Tibial artery (tissue), 4 donors: ENCODE results near the gene POLR2A.

Source experiments
- DNase-seq, 2 donors: peaks; one replicate each; pipeline ENCODE4 v3.0.0-alpha.2; 2019
- H3K27ac ChIP-seq, 2 donors: fragments of 200-600 bp; sonication (generic) in 1 of 2; 1 replicate in 1 of 2; 2 replicates in 1 of 2; pipeline ENCODE4 v1.5.1; 2018 to 2019; ENCODE audit warnings: mild to moderate bottlenecking in 1 of 2
- H3K27me3 ChIP-seq, 2 donors: fragments of 200-600 bp; sonication (generic) in 1 of 2; one replicate each; pipeline versions ENCODE4 v1.5.1 to v1.6.0; 2016 to 2019
- H3K36me3 ChIP-seq, 3 donors: fragments of 200-600 bp; sonication (generic) in 2 of 3; one replicate each; pipeline ENCODE4 v1.5.1; 2016 to 2019; ENCODE audit warnings: mild to moderate bottlenecking in 2 of 3
- H3K4me1 ChIP-seq, 4 donors: fragments of 200-600 bp; sonication (generic) in 2 of 4; 1 replicate in 3 of 4; 2 replicates in 1 of 4; pipeline ENCODE4 v1.5.1; 2016 to 2019
- H3K4me3 ChIP-seq, 2 donors: fragments of 200-600 bp; sonication (generic) in 1 of 2; 1 replicate in 1 of 2; 2 replicates in 1 of 2; pipeline ENCODE4 v1.5.1; 2018 to 2019; ENCODE audit warnings: mild to moderate bottlenecking in 2 of 2
- H3K9me3 ChIP-seq, 3 donors: fragments of 200-600 bp; sonication (generic) in 1 of 3; one replicate each; pipeline ENCODE4 v1.5.1; 2016 to 2019
- intact Hi-C: fragments of 100-400 bp; cut with DNase I; formaldehyde crosslinking; loops from one replicate; pipeline ENCODE4 v1.15.0; 2023; ENCODE audit warnings: low total_unique reads
- TF ChIP-seq, protein P1 (sequence below), 2 experiments: fragments of 200-600 bp in 1 of 2; fragments of 450-650 bp in 1 of 2; IDR thresholded peaks; one replicate each; pipeline ENCODE4 v1.5.1; 2017 to 2019; ENCODE audit warnings: antibody characterized with exemption in 2 of 2, mild to moderate bottlenecking in 1 of 2, moderate library complexity in 1 of 2

The POLR2A gene

DNA sequence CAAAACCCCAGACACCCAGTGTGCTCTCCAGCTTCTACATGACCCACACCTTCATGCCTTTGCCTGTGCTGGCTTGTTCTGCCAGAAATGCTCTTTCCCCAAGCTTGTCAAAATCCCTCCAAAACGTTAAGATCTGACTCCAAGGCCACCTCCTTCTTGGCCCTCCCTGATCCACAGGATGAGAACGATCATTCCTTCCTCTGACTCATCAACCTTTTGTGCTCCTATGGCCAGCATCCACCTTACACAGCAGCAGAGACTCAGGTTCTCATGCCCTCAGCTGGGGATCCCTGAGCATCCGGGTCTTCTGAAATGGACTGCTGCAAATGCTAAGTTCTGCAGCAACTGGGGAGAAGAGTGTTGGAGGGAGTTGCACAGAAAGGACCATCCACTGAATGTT lies 7.7 kb upstream of the POLR2A start:
- peaks cover 0 to 65% (median 45%) of the 10 kb centered on the region in 4 donors for H3K4me1 ChIP-seq
- intact Hi-C loops, result loop anchor here (5.0 kb wide), 1 partner anchor 39 kb away; the partner anchor contains the start of genes FGF11 and TMEM102
- H3K36me3 ChIP-seq, result no peaks in the 10 kb centered on the region
- peak overlapping the region; percentile 100 for H3K27ac ChIP-seq
- TF ChIP-seq, protein P1, sequence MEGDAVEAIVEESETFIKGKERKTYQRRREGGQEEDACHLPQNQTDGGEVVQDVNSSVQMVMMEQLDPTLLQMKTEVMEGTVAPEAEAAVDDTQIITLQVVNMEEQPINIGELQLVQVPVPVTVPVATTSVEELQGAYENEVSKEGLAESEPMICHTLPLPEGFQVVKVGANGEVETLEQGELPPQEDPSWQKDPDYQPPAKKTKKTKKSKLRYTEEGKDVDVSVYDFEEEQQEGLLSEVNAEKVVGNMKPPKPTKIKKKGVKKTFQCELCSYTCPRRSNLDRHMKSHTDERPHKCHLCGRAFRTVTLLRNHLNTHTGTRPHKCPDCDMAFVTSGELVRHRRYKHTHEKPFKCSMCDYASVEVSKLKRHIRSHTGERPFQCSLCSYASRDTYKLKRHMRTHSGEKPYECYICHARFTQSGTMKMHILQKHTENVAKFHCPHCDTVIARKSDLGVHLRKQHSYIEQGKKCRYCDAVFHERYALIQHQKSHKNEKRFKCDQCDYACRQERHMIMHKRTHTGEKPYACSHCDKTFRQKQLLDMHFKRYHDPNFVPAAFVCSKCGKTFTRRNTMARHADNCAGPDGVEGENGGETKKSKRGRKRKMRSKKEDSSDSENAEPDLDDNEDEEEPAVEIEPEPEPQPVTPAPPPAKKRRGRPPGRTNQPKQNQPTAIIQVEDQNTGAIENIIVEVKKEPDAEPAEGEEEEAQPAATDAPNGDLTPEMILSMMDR (IDR thresholded peaks at IDR 0.05), result no peak
- DNase-seq, result no peak
- no peak overlapping the region for H3K4me3 ChIP-seq
- H3K9me3 ChIP-seq, result no peaks in the 10 kb centered on the region
- H3K27me3 ChIP-seq, result no peaks in the 10 kb centered on the region

- TF ChIP-seq, protein P1 (IDR thresholded peaks at IDR 0.05), result no peak
- H3K9me3 ChIP-seq, result no peaks in the 10 kb centered on the region
- H3K4me1 ChIP-seq, result peaks cover 0 to 64% (median 46%) of the 10 kb centered on the region in 4 donors
- peak overlapping the region; percentile 100 for H3K27ac ChIP-seq
- no peaks in the 10 kb centered on the region for H3K27me3 ChIP-seq
- intact Hi-C loops, result loop anchor here (5.0 kb wide), 1 partner anchor 40 kb away; the partner anchor contains the start of genes FGF11 and TMEM102
- no peak for DNase-seq
- no peaks in the 10 kb centered on the region for H3K36me3 ChIP-seq
- peak overlapping the region; percentile 95 to 100 for H3K4me3 ChIP-seq
These were observed 7.2 kb upstream of the POLR2A start for GRCh38 chr17:7476951-7477350.

- H3K4me1 ChIP-seq, result peaks cover 0 to 68% (median 49%) of the 10 kb centered on the region in 4 donors
- peak overlapping the region; percentile 100 for H3K27ac ChIP-seq
- intact Hi-C loops, result loop anchor here (5.0 kb wide), 1 partner anchor 40 kb away; the partner anchor contains the start of genes FGF11 and TMEM102
- H3K36me3 ChIP-seq, result no peaks in the 10 kb centered on the region
- H3K4me3 ChIP-seq, result peak overlapping the region; percentile 95 to 100
- DNase-seq, result peak; percentile 64 to 85
- H3K9me3 ChIP-seq, result no peaks in the 10 kb centered on the region
- no peaks in the 10 kb centered on the region for H3K27me3 ChIP-seq
- TF ChIP-seq, protein P1 (IDR thresholded peaks at IDR 0.05), result no peak
These were observed 6.5 kb upstream of the POLR2A start for GRCh38 chr17:7477392-7478275.

DNA sequence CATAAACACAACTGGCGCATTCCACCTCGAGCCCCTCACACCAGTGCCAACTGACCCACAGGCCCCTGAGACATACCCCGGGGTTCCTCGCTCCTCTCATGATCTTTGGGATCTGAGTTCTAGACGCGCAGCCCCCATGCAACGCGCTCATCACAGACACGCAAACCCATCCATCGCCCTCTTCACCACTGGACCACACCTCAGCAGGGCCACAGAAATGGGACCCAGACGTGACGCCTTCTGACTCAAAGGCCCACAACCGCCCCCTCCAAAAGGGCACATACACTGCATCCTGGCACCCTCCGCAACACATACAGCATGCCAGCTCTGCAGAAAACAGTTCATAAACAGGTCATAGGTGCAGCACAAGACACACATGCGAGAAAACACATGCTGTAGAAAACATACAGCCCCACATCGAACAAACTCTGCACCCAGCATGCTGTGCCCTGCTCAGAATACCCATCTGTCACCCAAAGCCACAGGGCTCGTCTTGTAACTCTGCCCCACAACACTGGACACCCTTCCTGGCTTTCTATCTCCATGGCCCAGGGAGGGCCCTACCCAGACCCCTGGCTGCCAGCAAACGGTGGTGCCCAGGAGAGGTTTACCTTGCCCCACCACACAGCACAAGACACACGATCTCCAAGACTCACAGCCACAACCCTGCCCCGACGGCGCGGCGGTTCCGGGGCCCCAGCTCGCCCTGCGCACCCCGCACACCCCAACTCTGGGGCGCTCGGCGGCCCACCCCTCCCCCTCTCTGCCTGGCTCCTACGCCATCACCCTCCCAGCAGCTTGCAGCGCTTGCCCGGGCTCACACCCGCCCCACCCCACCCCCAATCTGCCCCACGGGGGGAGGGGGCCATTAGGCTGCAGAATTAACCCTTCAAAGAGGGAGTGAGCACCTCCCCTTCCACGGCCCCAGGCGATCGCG lies 5.6 kb upstream of the POLR2A start:
- Histone ChIP-seq H3K4me1 (peaks cover 0 to 71% (median 49%) of the 10 kb centered on the region in 4 donors), H3K36me3 (no peaks in the 10 kb centered on the region), H3K27me3 (no peaks in the 10 kb centered on the region), H3K4me3 (peak overlapping the region; percentile 95 to 100), H3K9me3 (no peaks in the 10 kb centered on the region), H3K27ac (peak overlapping the region; percentile 100)
- TF ChIP-seq, protein P1 (IDR thresholded peaks at IDR 0.05), result no peak
- DNase-seq, result peak; percentile 59 to 79
- intact Hi-C loops, result loop anchor here (5.0 kb wide), 1 partner anchor 41 kb away; the partner anchor contains the start of genes FGF11 and TMEM102
